Endothelial cell of umbilical vein (primary cell): Measurements from ENCODE around the gene USP35. TPM values are rescaled to one million over a fixed set of nuclear protein-coding genes. Genes with fewer than 3 reads are reported as not detected.

Experiments used
- BruUV-seq: library from RNA; stranded (reverse); fragments of 400-500 nt; replicated peaks from 2 replicates; lab custom pipeline; 2021; lab: Mats Ljungman, UMichigan
- CTCF ChIA-PET: fragments of 300-600, 350-600 bp; sonication (Branson Sonifier 250); formaldehyde crosslinking; loops from one replicate; lab custom pipeline; 2021; ENCODE audit warnings: antibody characterized with exemption, inconsistent platforms; lab: Charles Lee
- POLR2A ChIA-PET: fragments of 300-600, 350-600 bp; sonication (Branson Sonifier 250); formaldehyde crosslinking; loops from one replicate; lab custom pipeline; 2021; ENCODE audit warnings: antibody characterized with exemption, inconsistent platforms; lab: Charles Lee
- DNase-seq: peaks from one replicate; pipeline ENCODE4 v3.0.0-alpha.2; 2011; ENCODE audit warnings: low read depth, low spot score
- FAIRE-seq: peaks from 2 replicates; lab custom pipeline; 2011; peaks lifted over from hg19 to GRCh38; lab: Jason Lieb, UNC
- H2AFZ ChIP-seq: 2 replicates; pipeline ENCODE4 v1.6.0; 2012; ENCODE audit warnings: low read depth, low read length, control low read depth, inconsistent platforms
- H3K27ac ChIP-seq: 2 replicates; pipeline ENCODE4 v1.5.1; 2011; ENCODE audit warnings: low read depth, mild to moderate bottlenecking, control low read depth, low read length, moderate library complexity; ENCODE audit not compliant: insufficient read depth
- H3K27me3 ChIP-seq, 2 experiments: 2 replicates each; pipeline versions ENCODE4 v1.6.0 to v1.6.1; 2011; ENCODE audit warnings: low read length in 2 of 2, mixed read lengths in 1 of 2; ENCODE audit not compliant: control insufficient read depth in 2 of 2, insufficient read depth in 2 of 2
- H3K36me3 ChIP-seq, 2 experiments: 2 replicates in 1 of 2; 3 replicates in 1 of 2; pipeline ENCODE4 v1.5.1; 2011; ENCODE audit warnings: low read length in 2 of 2, mild to moderate bottlenecking in 1 of 2, moderate library complexity in 1 of 2; ENCODE audit not compliant: control insufficient read depth in 2 of 2, insufficient read depth in 2 of 2; ENCODE audit errors: extremely low read depth in 1 of 2
- H3K4me1 ChIP-seq: 3 replicates; pipeline ENCODE4 v1.5.1; 2011; ENCODE audit warnings: mild to moderate bottlenecking, low read length; ENCODE audit not compliant: control insufficient read depth, insufficient read depth; ENCODE audit errors: extremely low read depth
- H3K4me2 ChIP-seq: 2 replicates; pipeline ENCODE4 v1.6.1; 2011; ENCODE audit warnings: low read length, control low read depth, mixed read lengths; ENCODE audit not compliant: insufficient read depth
- H3K4me3 ChIP-seq, 3 experiments: fragments of 200-600 bp in 1 of 3; sonication (generic), shearing (Covaris generic) in 1 of 3; replicated peaks in 1 of 3; 2 replicates each; pipeline ENCODE4 v1.5.1; 2011 to 2016; ENCODE audit warnings: control low read depth in 3 of 3, low read length in 3 of 3, mild to moderate bottlenecking in 2 of 3, inconsistent platforms in 1 of 3, low read depth in 1 of 3, moderate library complexity in 1 of 3; ENCODE audit not compliant: insufficient read depth in 1 of 3
- H3K79me2 ChIP-seq: 2 replicates; pipeline ENCODE4 v1.6.0; 2012; ENCODE audit warnings: low read length, inconsistent platforms; ENCODE audit not compliant: control insufficient read depth, insufficient read depth
- H3K9ac ChIP-seq: replicated peaks from 2 replicates; pipeline ENCODE3; 2011; ENCODE audit warnings: low read length, control low read depth; ENCODE audit not compliant: insufficient read depth; ENCODE audit errors: extremely low read depth
- H3K9me1 ChIP-seq: replicated peaks from 3 replicates; pipeline ENCODE4 v1.6.0; 2011; ENCODE audit warnings: mild to moderate bottlenecking, low read length; ENCODE audit not compliant: control insufficient read depth, insufficient read depth; ENCODE audit errors: extremely low read depth
- H3K9me3 ChIP-seq: replicated peaks from 2 replicates; pipeline ENCODE4 v1.5.1; 2012; ENCODE audit warnings: low read length, inconsistent platforms; ENCODE audit not compliant: control insufficient read depth, insufficient read depth
- H4K20me1 ChIP-seq: replicated peaks from 2 replicates; pipeline ENCODE3; 2011; ENCODE audit warnings: mild to moderate bottlenecking, low read length; ENCODE audit not compliant: control insufficient read depth, insufficient read depth; ENCODE audit errors: extremely low read depth
- EZH2 ChIP-seq: IDR thresholded peaks from 2 replicates; pipeline ENCODE4 v1.6.1; 2012; ENCODE audit warnings: borderline replicate concordance, low read depth, mild to moderate bottlenecking, moderate library complexity, low read length, inconsistent platforms; ENCODE audit not compliant: severe bottlenecking
- FOS ChIP-seq: IDR thresholded peaks from 2 replicates; pipeline ENCODE4 v1.6.1; 2011; ENCODE audit warnings: mild to moderate bottlenecking, low read length, moderate library complexity, borderline replicate concordance; ENCODE audit not compliant: insufficient read depth
- GATA2 ChIP-seq: IDR thresholded peaks from 2 replicates; pipeline ENCODE4 v1.7.0; 2011; ENCODE audit warnings: low read depth, mild to moderate bottlenecking, moderate library complexity, mixed read lengths, low read length; ENCODE audit not compliant: insufficient read length, insufficient read depth
- JUN ChIP-seq: IDR thresholded peaks from 2 replicates; pipeline ENCODE4 v1.6.1; 2011; ENCODE audit warnings: borderline replicate concordance, low read depth; ENCODE audit not compliant: insufficient read length, insufficient read depth
- MAX ChIP-seq: IDR thresholded peaks from 2 replicates; pipeline ENCODE4 v1.6.1; 2011; ENCODE audit not compliant: insufficient read depth, insufficient read length
- MYC ChIP-seq: IDR thresholded peaks from one replicate; pipeline ENCODE4 v1.6.1; 2011; ENCODE audit warnings: mild to moderate bottlenecking, low read depth, low read length
- POLR2A ChIP-seq: IDR thresholded peaks from 2 replicates; pipeline ENCODE4 v1.6.1; 2012; ENCODE audit warnings: low read depth, mild to moderate bottlenecking, control low read depth, low read length
- POLR2AphosphoS5 ChIP-seq: IDR thresholded peaks from 2 replicates; pipeline ENCODE4 v1.6.1; 2012; ENCODE audit warnings: low read depth, mild to moderate bottlenecking, control low read depth, low read length, moderate library complexity; ENCODE audit not compliant: insufficient read depth
- dilution Hi-C: fragments of 300-500 bp; cut with MboI; formaldehyde crosslinking; loops from one replicate; pipeline ENCODE4 v1.15.0; 2019; ENCODE audit warnings: low sequenced_read_pairs; ENCODE audit not compliant: extremely low pct_ligation_motif_present
- intact Hi-C: fragments of 100-400 bp; cut with micrococcal nuclease; formaldehyde crosslinking; loops from one replicate; pipeline ENCODE4 v1.10.0; 2022
- polyA plus RNA-seq, 4 experiments: library from polyadenylated mRNA; depleted of rRNA in 3 of 4; stranded (reverse) in 3 of 4; unstranded in 1 of 4; fragments of >200 nt; gene quantifications; 2 replicates each; pipeline versions ENCODE4 v1.2.1 to v1.2.3, GENCODE V29; 2011 to 2012; ENCODE audit warnings: missing spikeins in 1 of 4
- total RNA-seq: library from RNA; stranded (reverse); gene quantifications from 2 replicates; pipeline ENCODE4 v1.2.3, GENCODE V29; 2021
- TF ChIP-seq, protein P1 (sequence below), 2 donors: IDR thresholded peaks; 1 replicate in 1 of 2; 2 replicates in 1 of 2; pipeline ENCODE4 v1.5.1; 2011; ENCODE audit warnings: low read length in 2 of 2, mild to moderate bottlenecking in 2 of 2, moderate library complexity in 2 of 2, control low read depth in 1 of 2, inconsistent platforms in 1 of 2, low read depth in 1 of 2; ENCODE audit not compliant: insufficient read depth in 1 of 2; ENCODE audit errors: extremely low read depth in 1 of 2

USP35 gene
- total and polyA plus RNA-seq, 2 donors (not counting 3 experiments of a cell fraction or from before 2014, with no cell fraction given): 8.9 to 12.4 TPM

- Histone ChIP-seq H3K9ac (no peak overlapping the region), H3K36me3 (peaks cover 0 to 18% of the 10 kb centered on the region in 2 experiments), H3K79me2 (no peaks in the 10 kb centered on the region), H3K27me3 (no peaks in the 10 kb centered on the region), H3K4me2 (no peak overlapping the region), H3K9me1 (no peaks in the 10 kb centered on the region), H3K4me1 (peaks cover 5% of the 10 kb centered on the region), H3K27ac (no peak overlapping the region), H3K9me3 (no peaks in the 10 kb centered on the region), H4K20me1 (no peaks in the 10 kb centered on the region), H2AFZ (no peak overlapping the region), H3K4me3 (no peak overlapping the region)
- no peak for TF ChIP-seq EZH2
- TF ChIP-seq MYC: no peak
- no peak for TF ChIP-seq POLR2AphosphoS5
- TF ChIP-seq GATA2: no peak
- TF ChIP-seq FOS: no peak
- no peak for TF ChIP-seq MAX
- FAIRE-seq: no peak
- intact Hi-C loops: loop anchor here (5.0 kb wide), 1 partner anchor 68 kb away; the partner anchor contains the start of gene ALG8
- ChIA-PET CTCF (no interaction called here), POLR2A (no interaction called here)
- dilution Hi-C loops: no loop called here
- no TSS peak for BruUV-seq
- DNase-seq: no peak
Measured at GRCh38 chr11:78205256-78205655, 16.5 kb downstream of the USP35 start.

DNA sequence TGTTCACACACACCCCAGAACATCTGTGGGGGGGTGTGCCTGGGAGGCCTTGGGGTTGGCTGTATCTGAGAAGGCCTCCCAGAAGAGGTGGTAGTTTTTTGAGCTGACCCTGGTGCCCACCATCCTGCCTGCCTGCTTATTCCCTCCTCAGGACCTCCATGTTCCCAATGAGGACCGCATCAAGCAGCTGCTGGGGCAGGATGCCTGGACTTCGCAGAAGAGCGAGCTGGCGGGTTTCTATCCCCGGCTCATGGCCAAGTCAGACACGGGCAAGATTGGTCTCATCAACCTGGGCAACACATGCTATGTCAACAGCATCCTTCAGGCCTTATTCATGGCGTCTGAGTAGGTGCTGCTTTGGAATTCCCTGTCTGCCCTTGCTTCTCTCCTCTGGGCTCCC is 17.0 kb downstream of the USP35 start:
- no TSS peak for BruUV-seq
- H3K27me3 ChIP-seq: no peaks in the 10 kb centered on the region
- H3K4me1 ChIP-seq: peaks cover 5% of the 10 kb centered on the region
- no peak overlapping the region for H3K9ac ChIP-seq
- intact Hi-C loops: loop anchor here (5.0 kb wide), 1 partner anchor 68 kb away; the partner anchor contains the start of gene ALG8
- no peak overlapping the region for H2AFZ ChIP-seq
- H3K9me3 ChIP-seq: no peaks in the 10 kb centered on the region
- no peak for FAIRE-seq
- H4K20me1 ChIP-seq: no peaks in the 10 kb centered on the region
- peaks cover 0 to 17% of the 10 kb centered on the region in 2 experiments for H3K36me3 ChIP-seq
- H3K27ac ChIP-seq: no peak overlapping the region
- POLR2A ChIA-PET: no interaction called here
- dilution Hi-C loops: no loop called here
- no peak for DNase-seq
- H3K79me2 ChIP-seq: no peaks in the 10 kb centered on the region
- no peak overlapping the region for H3K4me2 ChIP-seq
- TF ChIP-seq, protein P1, sequence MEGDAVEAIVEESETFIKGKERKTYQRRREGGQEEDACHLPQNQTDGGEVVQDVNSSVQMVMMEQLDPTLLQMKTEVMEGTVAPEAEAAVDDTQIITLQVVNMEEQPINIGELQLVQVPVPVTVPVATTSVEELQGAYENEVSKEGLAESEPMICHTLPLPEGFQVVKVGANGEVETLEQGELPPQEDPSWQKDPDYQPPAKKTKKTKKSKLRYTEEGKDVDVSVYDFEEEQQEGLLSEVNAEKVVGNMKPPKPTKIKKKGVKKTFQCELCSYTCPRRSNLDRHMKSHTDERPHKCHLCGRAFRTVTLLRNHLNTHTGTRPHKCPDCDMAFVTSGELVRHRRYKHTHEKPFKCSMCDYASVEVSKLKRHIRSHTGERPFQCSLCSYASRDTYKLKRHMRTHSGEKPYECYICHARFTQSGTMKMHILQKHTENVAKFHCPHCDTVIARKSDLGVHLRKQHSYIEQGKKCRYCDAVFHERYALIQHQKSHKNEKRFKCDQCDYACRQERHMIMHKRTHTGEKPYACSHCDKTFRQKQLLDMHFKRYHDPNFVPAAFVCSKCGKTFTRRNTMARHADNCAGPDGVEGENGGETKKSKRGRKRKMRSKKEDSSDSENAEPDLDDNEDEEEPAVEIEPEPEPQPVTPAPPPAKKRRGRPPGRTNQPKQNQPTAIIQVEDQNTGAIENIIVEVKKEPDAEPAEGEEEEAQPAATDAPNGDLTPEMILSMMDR (IDR thresholded peaks at IDR 0.05; ENCODE audit: extremely low read depth in 1 of 2, insufficient read depth in 1 of 2, low read depth in 1 of 2, low read length in 2 of 2): no peak
- TF ChIP-seq POLR2A: no peak
- TF ChIP-seq GATA2: no peak
- TF ChIP-seq EZH2: no peak
- TF ChIP-seq JUN: no peak
- no peak for TF ChIP-seq FOS
- no peak for TF ChIP-seq MAX
- TF ChIP-seq MYC: no peak
- TF ChIP-seq POLR2AphosphoS5: no peak
- no peak overlapping the region for H3K4me3 ChIP-seq
- CTCF ChIA-PET: interaction anchor here (1.3 kb wide), 1 partner anchor 359 kb away, joined by 9 read pairs; no protein-coding TSS in a partner anchor
- no peaks in the 10 kb centered on the region for H3K9me1 ChIP-seq
